ENCODE results near the gene ASCL5.

Gene ASCL5

GRCh38 chr1:201110616-201111015, 16.4 kb downstream of the ASCL5 start:
- no peak for DNase-seq

- DNase-seq: no peak
Measured at GRCh38 chr1:201110138-201110537, 16.8 kb downstream of the ASCL5 start.

GRCh38 chr1:201109651-201110050, 17.3 kb downstream of the ASCL5 start:
- no peak for DNase-seq

- no peak for DNase-seq
Measured at GRCh38 chr1:201108614-201109013, 18.4 kb downstream of the ASCL5 start.

GRCh38 chr1:201105688-201106087, 21.3 kb downstream of the ASCL5 start:
- DNase-seq: no peak

GRCh38 chr1:201104141-201104540, 22.8 kb downstream of the ASCL5 start:
- DNase-seq: no peak

GRCh38 chr1:201103666-201104065, 23.3 kb downstream of the ASCL5 start:
- DNase-seq: no peak

- DNase-seq: no peak
Measured at GRCh38 chr1:201100169-201100930, 26.6 kb downstream of the ASCL5 start.

GRCh38 chr1:201098992-201099677, 27.8 kb downstream of the ASCL5 start:
- DNase-seq: no peak

GRCh38 chr1:201096977-201097856, 29.8 kb downstream of the ASCL5 start:
- no peak for DNase-seq

- DNase-seq: no peak
Measured at GRCh38 chr1:201096041-201096461, 30.9 kb downstream of the ASCL5 start.

GRCh38 chr1:201095581-201095980, 31.4 kb downstream of the ASCL5 start:
- no peak for DNase-seq

- DNase-seq: no peak
Measured at GRCh38 chr1:201094832-201095231, 32.2 kb downstream of the ASCL5 start.

GRCh38 chr1:201093962-201094361, 33.0 kb downstream of the ASCL5 start:
- DNase-seq: no peak

GRCh38 chr1:201093561-201093960, 33.4 kb downstream of the ASCL5 start:
- no peak for DNase-seq

- DNase-seq: no peak
Measured at GRCh38 chr1:201092738-201093137, 34.2 kb downstream of the ASCL5 start.

- DNase-seq: no peak
Measured at GRCh38 chr1:201091256-201091655, 35.7 kb downstream of the ASCL5 start.

- no peak for DNase-seq
Measured at GRCh38 chr1:201090541-201090940, 36.4 kb downstream of the ASCL5 start.

GRCh38 chr1:201089596-201089995, 37.4 kb downstream of the ASCL5 start:
- DNase-seq: no peak

- DNase-seq: no peak
Measured at GRCh38 chr1:201088901-201089525, 38.0 kb downstream of the ASCL5 start.

- DNase-seq: no peak
Measured at GRCh38 chr1:201088395-201088794, 38.6 kb downstream of the ASCL5 start.

GRCh38 chr1:201085902-201086735, 40.9 kb downstream of the ASCL5 start:
- DNase-seq: peak; percentile 70 to 85 (median 76)

Measured in suppressor macrophage (primary cell).